Mucosa of stomach (tissue), 1 donor: Measurements from ENCODE around the gene XPNPEP1.

ENCODE experiments used
- H3K27me3 ChIP-seq: one replicate; pipeline ENCODE4 v1.7.0; 2013; ENCODE audit warnings: mild to moderate bottlenecking, low read length; ENCODE audit not compliant: control insufficient read depth, insufficient read depth
- H3K36me3 ChIP-seq: one replicate; pipeline ENCODE4 v1.7.0; 2013; ENCODE audit warnings: low read length; ENCODE audit not compliant: control insufficient read depth, insufficient read depth
- H3K4me1 ChIP-seq: one replicate; pipeline ENCODE4 v1.7.0; 2013; ENCODE audit warnings: mild to moderate bottlenecking, low read length; ENCODE audit not compliant: control insufficient read depth, insufficient read depth
- H3K4me3 ChIP-seq: one replicate; pipeline ENCODE4 v1.7.0; 2013; ENCODE audit warnings: low read length
- H3K9ac ChIP-seq: one replicate; pipeline ENCODE4 v1.7.0; 2013; ENCODE audit warnings: mild to moderate bottlenecking, low read length, moderate library complexity
- H3K9me3 ChIP-seq: one replicate; pipeline ENCODE4 v1.7.0; 2013; ENCODE audit warnings: mild to moderate bottlenecking, low read length, moderate library complexity; ENCODE audit not compliant: control insufficient read depth
- donor health status: Pancreatic carcinoma.

XPNPEP1 gene

GRCh38 chr10:109837384-109837783 lies 85.9 kb downstream of the XPNPEP1 start:
- no peak overlapping the region for H3K9ac ChIP-seq
- H3K36me3 ChIP-seq: no peaks in the 10 kb centered on the region
- no peak overlapping the region for H3K4me3 ChIP-seq
- no peaks in the 10 kb centered on the region for H3K4me1 ChIP-seq
- H3K27me3 ChIP-seq: no peaks in the 10 kb centered on the region
- no peaks in the 10 kb centered on the region for H3K9me3 ChIP-seq

DNA sequence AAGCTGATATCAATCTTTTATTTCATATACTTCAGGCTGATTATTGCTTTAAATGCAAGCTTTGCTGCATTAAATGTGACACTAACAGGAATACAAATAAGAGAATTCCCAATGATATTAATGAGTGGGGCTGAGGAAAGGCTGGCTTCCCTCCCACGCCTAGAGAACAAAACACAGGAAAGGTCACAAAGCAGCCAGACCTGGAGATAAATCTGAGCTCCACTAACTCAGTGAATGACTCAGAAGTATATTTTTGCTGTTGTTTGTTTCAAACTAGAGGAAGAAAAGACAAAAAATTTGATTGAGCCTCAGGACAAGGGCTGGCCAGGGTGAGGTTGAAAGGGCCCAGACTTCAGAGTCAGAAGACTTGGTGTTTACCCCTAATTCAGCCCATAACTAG lies 88.1 kb downstream of the XPNPEP1 start:
- Histone ChIP-seq H3K9me3 (no peaks in the 10 kb centered on the region), H3K27me3 (no peaks in the 10 kb centered on the region), H3K36me3 (no peaks in the 10 kb centered on the region), H3K9ac (no peak overlapping the region), H3K4me1 (no peaks in the 10 kb centered on the region), H3K4me3 (no peak overlapping the region)

DNA sequence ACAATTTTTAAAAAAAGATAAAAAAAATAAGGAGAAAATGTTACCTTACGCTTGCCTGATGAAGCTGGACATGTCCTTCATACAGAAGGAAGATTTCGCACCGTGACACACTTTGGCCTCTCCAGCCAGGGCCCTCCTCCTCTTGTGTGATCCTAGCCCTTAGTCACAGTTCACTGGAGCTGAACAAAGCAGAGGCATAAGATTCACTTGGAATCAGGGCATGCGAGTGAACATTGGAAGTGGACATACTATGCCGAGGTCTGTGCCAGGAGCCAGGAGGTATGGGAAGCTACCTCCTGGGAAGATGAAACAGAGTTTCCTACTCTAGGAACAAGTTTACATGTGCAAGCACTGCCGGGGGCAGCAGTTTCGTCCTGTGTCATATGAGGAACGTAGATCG lies 91.5 kb downstream of the XPNPEP1 start:
- no peaks in the 10 kb centered on the region for H3K36me3 ChIP-seq
- H3K27me3 ChIP-seq: no peaks in the 10 kb centered on the region
- no peak overlapping the region for H3K9ac ChIP-seq
- no peaks in the 10 kb centered on the region for H3K4me1 ChIP-seq
- no peaks in the 10 kb centered on the region for H3K9me3 ChIP-seq
- H3K4me3 ChIP-seq: no peak overlapping the region

DNA sequence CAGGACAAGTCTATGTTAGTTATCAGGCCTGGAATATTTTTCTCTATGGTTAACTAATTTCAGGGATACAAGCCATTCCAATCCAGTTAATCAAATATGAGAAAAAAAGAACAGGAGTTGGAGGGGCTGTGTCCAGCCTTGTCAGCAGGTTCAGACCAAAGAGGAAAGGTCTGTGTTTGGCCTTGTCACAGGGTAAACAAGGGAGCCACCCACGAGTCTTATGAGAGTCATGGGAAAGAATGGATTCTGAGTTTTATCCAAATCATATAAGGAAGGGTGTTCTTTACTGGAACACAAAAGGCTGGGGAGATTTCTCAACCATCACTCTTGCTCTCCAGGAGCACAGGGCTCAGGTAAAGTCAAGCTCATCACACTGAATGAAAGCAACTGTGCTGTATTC lies 99.1 kb downstream of the XPNPEP1 start:
- Histone ChIP-seq H3K9me3 (no peaks in the 10 kb centered on the region), H3K36me3 (no peaks in the 10 kb centered on the region), H3K9ac (no peak overlapping the region), H3K27me3 (no peaks in the 10 kb centered on the region), H3K4me3 (no peak overlapping the region), H3K4me1 (no peaks in the 10 kb centered on the region)

GRCh38 chr10:109823196-109823595 lies 100.1 kb downstream of the XPNPEP1 start:
- Histone ChIP-seq H3K9ac (no peak overlapping the region), H3K4me1 (no peaks in the 10 kb centered on the region), H3K9me3 (no peaks in the 10 kb centered on the region), H3K36me3 (no peaks in the 10 kb centered on the region), H3K4me3 (no peak overlapping the region), H3K27me3 (no peaks in the 10 kb centered on the region)

DNA sequence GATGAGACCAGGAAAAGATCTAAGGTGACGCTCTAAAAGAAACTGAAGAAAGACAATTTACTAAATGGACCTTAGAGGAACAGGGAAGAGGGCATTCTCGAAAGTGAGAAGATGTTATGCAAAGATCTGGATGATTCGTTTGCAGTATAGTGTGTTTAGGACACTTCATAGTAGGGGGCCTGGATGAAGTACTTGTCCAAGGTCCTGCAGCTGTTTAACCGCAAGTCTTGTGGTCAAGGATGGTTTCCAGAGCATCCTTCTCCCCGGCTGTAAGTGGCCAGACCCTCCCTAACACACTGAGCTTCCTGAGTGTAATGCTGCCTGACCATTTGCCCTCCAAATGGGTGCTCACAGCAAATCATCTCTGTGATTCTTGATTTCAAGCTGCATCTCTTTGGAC lies 101.6 kb downstream of the XPNPEP1 start:
- Histone ChIP-seq H3K9ac (no peak overlapping the region), H3K9me3 (no peaks in the 10 kb centered on the region), H3K4me1 (no peaks in the 10 kb centered on the region), H3K27me3 (no peaks in the 10 kb centered on the region), H3K36me3 (no peaks in the 10 kb centered on the region), H3K4me3 (no peak overlapping the region)

DNA sequence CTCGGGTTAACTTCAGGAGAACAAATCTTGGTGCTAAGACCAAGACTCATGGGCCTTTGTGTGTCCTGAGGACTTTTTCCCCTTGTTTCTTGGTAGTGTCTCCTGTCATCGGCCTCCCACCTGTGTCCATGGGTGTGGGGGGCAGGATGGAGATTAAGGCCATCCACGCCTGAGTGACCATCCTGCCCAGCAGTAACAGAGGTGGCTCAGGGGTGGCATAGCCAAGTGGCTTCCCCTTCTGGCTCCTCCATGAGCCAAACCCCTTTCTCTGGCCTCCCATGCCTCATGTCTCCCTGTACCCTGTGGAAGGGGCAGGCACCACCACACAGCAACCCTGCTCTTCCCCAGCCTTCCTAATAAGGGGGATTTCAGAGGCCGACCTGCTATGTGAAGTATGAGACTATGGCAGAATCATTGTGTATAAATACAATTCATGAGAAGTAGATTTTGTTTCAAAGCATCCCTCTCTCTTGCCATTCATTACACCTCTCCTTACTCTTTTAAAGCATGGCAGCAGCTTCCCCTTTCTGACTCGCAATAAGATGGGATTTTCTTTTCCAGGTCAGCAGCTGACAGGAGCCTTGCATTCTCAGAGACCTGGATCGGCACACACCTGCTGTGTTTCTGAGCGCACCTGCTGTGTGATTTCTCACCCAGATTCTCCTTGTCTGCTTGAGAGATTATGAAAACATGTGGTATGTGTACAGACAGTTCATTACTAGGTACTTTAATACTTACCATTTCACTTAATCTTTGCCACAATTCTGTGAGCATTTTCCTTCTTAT lies 102.5 kb downstream of the XPNPEP1 start:
- no peaks in the 10 kb centered on the region for H3K36me3 ChIP-seq
- H3K27me3 ChIP-seq: no peaks in the 10 kb centered on the region
- no peak overlapping the region for H3K4me3 ChIP-seq
- no peak overlapping the region for H3K9ac ChIP-seq
- H3K9me3 ChIP-seq: no peaks in the 10 kb centered on the region
- H3K4me1 ChIP-seq: no peaks in the 10 kb centered on the region

GRCh38 chr10:109819807-109820206 lies 103.5 kb downstream of the XPNPEP1 start:
- Histone ChIP-seq H3K9me3 (no peaks in the 10 kb centered on the region), H3K27me3 (no peaks in the 10 kb centered on the region), H3K4me3 (no peak overlapping the region), H3K36me3 (no peaks in the 10 kb centered on the region), H3K4me1 (no peaks in the 10 kb centered on the region), H3K9ac (no peak overlapping the region)
